Activated CD4-positive, alpha-beta T cell treated with anti-CD3 and anti-CD28 coated beads for 36 hours (primary cell): ENCODE data around the gene TRAF3IP3. TPM values are rescaled to one million over a fixed set of nuclear protein-coding genes. Genes with fewer than 3 reads are reported as not detected.

ENCODE experiments used
- ATAC-seq: fragments of 200-7000 bp; cut with Tn5 transposase; one replicate; pipeline ENCODE4 v1.10.0; 2021; ENCODE audit warnings: mild to moderate bottlenecking, moderate library complexity
- CTCF ChIA-PET: fragments of 350-600 bp; sonication (Branson Sonifier 250); formaldehyde crosslinking; loops from one replicate; lab custom pipeline; 2021; ENCODE audit warnings: antibody characterized with exemption; lab: Charles Lee
- POLR2A ChIA-PET: fragments of 350-600 bp; sonication (Branson Sonifier 250); formaldehyde crosslinking; loops from one replicate; lab custom pipeline; 2021; ENCODE audit warnings: antibody characterized with exemption, inconsistent platforms; lab: Charles Lee
- DNase-seq: peaks from one replicate; pipeline ENCODE4 v3.0.0-alpha.2; 2020
- H3K27ac Mint-ChIP-seq: one replicate; pipeline ENCODE4 v1.8.0; 2021; ENCODE audit warnings: mixed read lengths
- H3K27me3 Mint-ChIP-seq: one replicate; pipeline ENCODE4 v1.8.0; 2021; ENCODE audit warnings: mixed read lengths
- H3K36me3 Mint-ChIP-seq: one replicate; pipeline ENCODE4 v1.8.0; 2021; ENCODE audit warnings: low read depth, mixed read lengths
- H3K4me1 Mint-ChIP-seq: one replicate; pipeline ENCODE4 v1.8.0; 2021; ENCODE audit warnings: mixed read lengths
- H3K4me3 Mint-ChIP-seq: one replicate; pipeline ENCODE4 v1.8.0; 2021; ENCODE audit warnings: mild to moderate bottlenecking, moderate library complexity, mixed read lengths
- H3K9me3 Mint-ChIP-seq: one replicate; pipeline ENCODE4 v1.8.0; 2021; ENCODE audit warnings: low read depth, mixed read lengths
- intact Hi-C, 2 experiments: fragments of 100-400 bp; cut with DNase I in 1 of 2; cut with micrococcal nuclease in 1 of 2; formaldehyde crosslinking; loops; one replicate each; pipeline versions ENCODE4 v1.14.2 to v1.15.1; 2022 to 2024; cut with DNase I, micrococcal nuclease
- total RNA-seq, 2 experiments: library from RNA; stranded (reverse); gene quantifications; one replicate each; pipeline ENCODE4 v1.2.3, GENCODE V29; 2021

The TRAF3IP3 gene
- total RNA-seq, 2 experiments from 2014 or later, result 136 to 138 TPM

- no peak overlapping the region for H3K4me3 Mint-ChIP-seq
- H3K36me3 Mint-ChIP-seq, result no peaks in the 10 kb centered on the region
- peaks cover 78% of the 10 kb centered on the region for H3K4me1 Mint-ChIP-seq
- H3K9me3 Mint-ChIP-seq, result no peaks in the 10 kb centered on the region
- ChIA-PET POLR2A (interaction anchor here (1.3 kb wide), 1 partner anchor 19 kb away, joined by 3 read pairs; no protein-coding TSS in a partner anchor), CTCF (interaction anchor here (0.6 to 6.7 kb wide), 17 partner anchors 14 to 173 kb away, joined by 3 to 75 read pairs (median 3); partner anchors contain the start of gene UTP25)
- intact Hi-C loops, result loop anchor here (5.0 to 10.0 kb wide), 6 partner anchors 37 to 1925 kb away; partner anchors contain the start of genes G0S2 (in 1 of the 2) and LAMB3 (in 1 of the 2)
- no peak for DNase-seq
- no peak for ATAC-seq
- H3K27ac Mint-ChIP-seq, result peak overlapping the region; percentile 73
- H3K27me3 Mint-ChIP-seq, result no peaks in the 10 kb centered on the region
Measured at GRCh38 chr1:209749670-209750323, 6.1 kb upstream of the TRAF3IP3 start.

DNA sequence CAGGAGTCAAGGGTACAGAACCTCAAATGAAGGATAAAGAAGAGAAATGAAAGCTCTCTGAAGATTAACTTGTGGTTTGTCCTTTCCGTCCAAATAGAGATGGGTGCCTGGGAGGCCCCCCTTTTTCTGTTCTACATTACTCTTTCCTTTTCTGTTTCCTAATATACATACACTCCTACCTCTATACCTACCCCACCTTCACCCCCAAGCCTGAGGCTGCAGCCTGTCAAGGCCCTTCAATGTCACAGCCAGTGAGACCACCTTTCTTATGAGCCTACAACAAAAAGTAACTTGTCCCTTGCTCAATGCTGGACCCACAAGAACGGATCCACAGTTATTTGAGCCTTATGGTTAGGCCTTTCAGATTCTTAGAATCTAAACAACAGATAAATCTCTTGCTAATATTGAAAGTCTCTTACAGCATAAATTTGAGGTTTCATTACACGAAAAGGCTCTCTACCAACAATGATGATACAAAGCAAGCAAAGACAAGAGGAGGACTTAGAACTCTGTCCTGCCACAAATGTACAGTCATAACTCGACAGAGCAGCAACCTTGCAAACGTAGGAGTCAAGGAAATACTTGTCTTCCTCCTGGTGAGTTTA is 4.1 kb upstream of the TRAF3IP3 start:
- peaks cover 82% of the 10 kb centered on the region for H3K4me1 Mint-ChIP-seq
- peak overlapping the region; percentile 98 for H3K27ac Mint-ChIP-seq
- ChIA-PET POLR2A (interaction anchor here (0.6 to 2.7 kb wide), 5 partner anchors 14 to 32 kb away, joined by 3 to 23 read pairs (median 5); no protein-coding TSS in a partner anchor), CTCF (interaction anchor here (0.5 to 6.7 kb wide), 11 partner anchors 9 to 638 kb away, joined by 3 to 75 read pairs (median 5); partner anchors contain the start of gene C1orf74)
- peak overlapping the region; percentile 51 for H3K4me3 Mint-ChIP-seq
- intact Hi-C loops, result loop anchor here (1.0 to 10.0 kb wide), 8 partner anchors 17 to 1927 kb away; partner anchors contain the start of genes C1orf74 (in 2 of the 2), LAMB3 (in 1 of the 2) and UTP25 (in 1 of the 2)
- peaks cover 3% of the 10 kb centered on the region for H3K36me3 Mint-ChIP-seq
- no peaks in the 10 kb centered on the region for H3K9me3 Mint-ChIP-seq
- no peaks in the 10 kb centered on the region for H3K27me3 Mint-ChIP-seq
- DNase-seq, result peak; percentile 65
- peak; percentile 48 for ATAC-seq

DNA sequence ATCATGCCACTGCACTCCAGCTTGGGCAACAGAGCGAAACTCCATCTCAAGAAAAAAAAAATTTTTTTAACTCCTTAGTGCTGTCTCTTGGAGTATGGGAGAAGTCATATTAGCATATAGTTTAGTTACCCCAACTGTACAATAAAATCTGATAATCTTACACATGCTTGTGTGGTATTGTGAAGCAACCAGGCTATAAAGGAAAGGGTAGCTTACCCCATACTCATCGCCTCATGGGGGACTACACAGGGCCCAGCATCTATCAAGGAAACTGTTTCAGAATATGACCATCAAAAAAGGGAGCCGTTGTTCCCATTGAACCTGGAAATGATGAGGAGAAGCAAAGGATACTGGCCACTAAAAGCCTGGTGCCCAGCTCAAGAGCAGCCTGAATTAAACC is 3.0 kb upstream of the TRAF3IP3 start:
- CTCF ChIA-PET, result interaction anchor here (0.7 to 6.7 kb wide), 5 partner anchors 15 to 69 kb away, joined by 3 to 75 read pairs (median 5); no protein-coding TSS in a partner anchor
- H3K9me3 Mint-ChIP-seq, result no peaks in the 10 kb centered on the region
- intact Hi-C loops, result loop anchor here (1.0 to 10.0 kb wide), 7 partner anchors 15 to 1928 kb away; partner anchors contain the start of genes C1orf74 (in 2 of the 2), LAMB3 (in 1 of the 2) and UTP25 (in 1 of the 2)
- POLR2A ChIA-PET, result interaction anchor here (0.6 to 2.7 kb wide), 4 partner anchors 16 to 62 kb away, joined by 3 to 23 read pairs (median 4); partner anchors contain the start of gene C1orf74
- ATAC-seq, result no peak
- peaks cover 12% of the 10 kb centered on the region for H3K36me3 Mint-ChIP-seq
- H3K27ac Mint-ChIP-seq, result peak overlapping the region; percentile 98
- no peaks in the 10 kb centered on the region for H3K27me3 Mint-ChIP-seq
- H3K4me3 Mint-ChIP-seq, result no peak overlapping the region
- H3K4me1 Mint-ChIP-seq, result peaks cover 70% of the 10 kb centered on the region
- no peak for DNase-seq

GRCh38 chr1:209755256-209755655 is 597 bp upstream of the TRAF3IP3 start:
- ChIA-PET POLR2A (interaction anchor here (0.9 to 1.9 kb wide), 7 partner anchors 11 to 619 kb away, joined by 3 to 28 read pairs (median 4); partner anchors contain the start of gene C1orf74), CTCF (interaction anchor here (0.6 to 5.0 kb wide), 15 partner anchors 9 to 186 kb away, joined by 3 to 58 read pairs (median 5); partner anchors contain the start of genes C1orf74 and UTP25)
- DNase-seq (no peak), ATAC-seq (no peak)
- intact Hi-C loops, result loop anchor here (10.0 kb wide), 3 partner anchors 580 to 1930 kb away; no protein-coding TSS in a partner anchor
- Mint-ChIP-seq H3K4me3 (peak overlapping the region; percentile 95), H3K27me3 (no peaks in the 10 kb centered on the region), H3K9me3 (no peaks in the 10 kb centered on the region), H3K36me3 (peaks cover 36% of the 10 kb centered on the region), H3K4me1 (peaks cover 77% of the 10 kb centered on the region), H3K27ac (peak overlapping the region; percentile 99)

DNA sequence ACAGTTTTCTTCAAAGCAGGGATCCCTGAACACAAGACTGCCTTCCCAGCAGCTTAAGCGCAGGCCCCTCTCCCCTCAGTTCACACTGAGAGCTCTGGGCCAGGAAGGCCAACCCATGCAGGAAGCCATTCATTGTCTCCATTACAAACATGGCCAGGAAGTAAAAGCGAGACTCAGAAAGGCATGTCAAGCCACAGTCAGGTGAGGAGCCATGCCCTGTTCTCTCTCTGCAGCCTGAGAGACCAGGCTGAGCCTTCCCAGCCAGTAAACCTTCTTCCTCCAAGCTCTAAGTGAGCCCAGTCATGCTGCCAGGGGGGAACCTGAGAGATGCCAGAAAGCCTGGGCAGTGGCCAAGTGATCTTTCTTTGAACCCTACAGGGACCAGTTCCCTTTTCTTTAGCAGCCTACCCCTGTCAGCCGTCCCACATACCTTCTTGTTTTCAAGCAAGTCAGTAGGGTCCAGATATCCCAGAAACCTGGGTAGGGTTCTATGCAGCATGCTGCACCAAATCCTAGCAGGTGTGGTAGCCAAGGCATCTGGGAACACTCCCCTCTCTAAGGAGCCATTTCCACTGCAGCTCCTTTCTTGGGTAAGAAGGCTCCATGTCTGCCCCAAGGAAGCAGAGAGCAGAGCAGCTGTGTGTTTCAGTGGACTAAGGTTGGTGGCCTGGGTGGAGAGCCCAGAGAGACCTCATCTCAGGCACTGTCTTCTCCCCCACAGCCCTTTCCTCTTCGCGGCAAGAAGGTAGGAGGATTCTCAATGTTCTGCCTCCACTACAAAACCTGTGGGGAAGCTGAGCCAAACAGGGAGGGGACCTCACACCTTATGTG is 977 bp downstream of the TRAF3IP3 start:
- Mint-ChIP-seq H3K27me3 (no peaks in the 10 kb centered on the region), H3K36me3 (peaks cover 50% of the 10 kb centered on the region), H3K9me3 (no peaks in the 10 kb centered on the region), H3K27ac (peak overlapping the region; percentile 99), H3K4me3 (peak overlapping the region; percentile 95), H3K4me1 (peaks cover 75% of the 10 kb centered on the region)
- DNase-seq (peak; percentile 63), ATAC-seq (peak; percentile 34)
- intact Hi-C loops, result loop anchor here (1.0 to 10.0 kb wide), 6 partner anchors 11 to 1932 kb away; partner anchors contain the start of genes C1orf74 (in 2 of the 2) and UTP25 (in 1 of the 2)
- CTCF ChIA-PET, result interaction anchor here (0.6 to 5.0 kb wide), 6 partner anchors 9 to 187 kb away, joined by 3 to 58 read pairs (median 6); no protein-coding TSS in a partner anchor
- POLR2A ChIA-PET, result interaction anchor here (0.9 to 2.4 kb wide), 8 partner anchors 10 to 66 kb away, joined by 3 to 28 read pairs (median 4); partner anchors contain the start of gene C1orf74

- H3K9me3 Mint-ChIP-seq, result no peaks in the 10 kb centered on the region
- H3K27ac Mint-ChIP-seq, result peak overlapping the region; percentile 99
- peaks cover 66% of the 10 kb centered on the region for H3K36me3 Mint-ChIP-seq
- peaks cover 73% of the 10 kb centered on the region for H3K4me1 Mint-ChIP-seq
- no peaks in the 10 kb centered on the region for H3K27me3 Mint-ChIP-seq
- intact Hi-C loops, result loop anchor here (2.0 to 10.0 kb wide), 4 partner anchors 64 to 1934 kb away; no protein-coding TSS in a partner anchor
- no peak for DNase-seq
- ATAC-seq, result no peak
- ChIA-PET CTCF (interaction anchor here (1.3 to 5.0 kb wide), 3 partner anchors 9 to 34 kb away, joined by 3 to 58 read pairs (median 11); no protein-coding TSS in a partner anchor), POLR2A (interaction anchor here (2.4 kb wide), 1 partner anchor 10 kb away, joined by 21 read pairs; no protein-coding TSS in a partner anchor)
- peak overlapping the region; percentile 95 for H3K4me3 Mint-ChIP-seq
Measured at GRCh38 chr1:209758400-209758799, 2.5 kb downstream of the TRAF3IP3 start.

- Mint-ChIP-seq H3K4me3 (no peak overlapping the region), H3K27me3 (no peaks in the 10 kb centered on the region), H3K4me1 (peaks cover 71% of the 10 kb centered on the region), H3K36me3 (peaks cover 79% of the 10 kb centered on the region), H3K27ac (peak overlapping the region; percentile 56), H3K9me3 (peaks cover 2% of the 10 kb centered on the region)
- ChIA-PET POLR2A (no interaction called here), CTCF (interaction anchor here (0.6 to 2.7 kb wide), 5 partner anchors 8 to 70 kb away, joined by 3 to 12 read pairs (median 6); no protein-coding TSS in a partner anchor)
- intact Hi-C loops, result loop anchor here (2.0 to 10.0 kb wide), 4 partner anchors 63 to 1935 kb away; no protein-coding TSS in a partner anchor
- no peak for ATAC-seq
- DNase-seq, result no peak
Measured at GRCh38 chr1:209759829-209760359, 4.0 kb downstream of the TRAF3IP3 start.

- ChIA-PET CTCF (interaction anchor here (1.1 to 2.7 kb wide), 5 partner anchors 8 to 613 kb away, joined by 3 to 12 read pairs (median 6); no protein-coding TSS in a partner anchor), POLR2A (no interaction called here)
- Mint-ChIP-seq H3K27ac (peak overlapping the region; percentile 79), H3K9me3 (peaks cover 2% of the 10 kb centered on the region), H3K4me3 (no peak overlapping the region), H3K4me1 (peaks cover 71% of the 10 kb centered on the region), H3K36me3 (peaks cover 89% of the 10 kb centered on the region), H3K27me3 (no peaks in the 10 kb centered on the region)
- no peak for DNase-seq
- ATAC-seq, result no peak
- intact Hi-C loops, result no loop called here
Measured at GRCh38 chr1:209761011-209761635, 5.3 kb downstream of the TRAF3IP3 start.

DNA sequence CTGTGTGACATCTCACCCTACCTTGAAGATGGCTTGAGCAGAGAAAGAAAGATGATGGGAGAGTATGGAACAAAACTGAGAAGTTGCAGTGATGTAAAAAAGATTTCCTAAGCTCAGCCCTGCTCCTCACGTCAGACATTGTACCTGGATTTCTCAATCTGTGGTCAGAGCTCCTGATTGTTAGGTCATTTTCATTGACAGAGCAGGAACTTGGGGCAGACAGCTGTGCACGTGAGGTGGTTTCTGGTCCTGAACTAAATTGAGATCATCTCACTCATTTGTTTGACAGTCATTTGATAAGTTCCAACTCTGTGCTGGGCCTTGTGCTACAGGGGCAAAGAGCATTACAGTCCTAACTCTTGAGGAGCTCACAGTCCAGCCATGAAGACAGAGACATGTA is 10.2 kb downstream of the TRAF3IP3 start:
- ATAC-seq (no peak), DNase-seq (peak; percentile 38)
- H3K4me3 Mint-ChIP-seq, result peak overlapping the region; percentile 41
- no peaks in the 10 kb centered on the region for H3K27me3 Mint-ChIP-seq
- peak overlapping the region; percentile 94 for H3K27ac Mint-ChIP-seq
- peaks cover 2% of the 10 kb centered on the region for H3K9me3 Mint-ChIP-seq
- CTCF ChIA-PET, result interaction anchor here (0.6 to 5.7 kb wide), 7 partner anchors 9 to 93 kb away, joined by 3 to 75 read pairs (median 6); partner anchors contain the start of genes C1orf74 and TRAF3IP3
- intact Hi-C loops, result loop anchor here in 1 of 2 experiments (5.0 kb wide), 1 partner anchor 566 kb away; no protein-coding TSS in a partner anchor
- peaks cover 73% of the 10 kb centered on the region for H3K36me3 Mint-ChIP-seq
- POLR2A ChIA-PET, result interaction anchor here (0.8 to 1.2 kb wide), 3 partner anchors 11 to 608 kb away, joined by 3 to 4 read pairs (median 4); no protein-coding TSS in a partner anchor
- peaks cover 73% of the 10 kb centered on the region for H3K4me1 Mint-ChIP-seq
